Adrenal gland (tissue), 5 donors: Measurements from ENCODE around the gene VEZT.

Source experiments
- POLR2A ChIP-seq, 2 donors: fragments of 450-650 bp; IDR thresholded peaks; one replicate each; pipeline ENCODE4 v1.6.1; 2017; ENCODE audit warnings: antibody characterized with exemption in 2 of 2, mild to moderate bottlenecking in 2 of 2, moderate library complexity in 1 of 2
- TF ChIP-seq, protein P1 (sequence below), 6 experiments: fragments of 450-650 bp in 4 of 6; fragments of 200-600 bp in 2 of 6; sonication (generic) in 1 of 6; IDR thresholded peaks; 1 replicate in 5 of 6; 2 replicates in 1 of 6; pipeline versions ENCODE4 v1.5.1 to v1.8.0; 2016 to 2021; ENCODE audit warnings: antibody characterized with exemption in 6 of 6, mild to moderate bottlenecking in 2 of 6, moderate library complexity in 1 of 6
- donor health status: DM: no; HTN: no; CAD: no.

DNA sequence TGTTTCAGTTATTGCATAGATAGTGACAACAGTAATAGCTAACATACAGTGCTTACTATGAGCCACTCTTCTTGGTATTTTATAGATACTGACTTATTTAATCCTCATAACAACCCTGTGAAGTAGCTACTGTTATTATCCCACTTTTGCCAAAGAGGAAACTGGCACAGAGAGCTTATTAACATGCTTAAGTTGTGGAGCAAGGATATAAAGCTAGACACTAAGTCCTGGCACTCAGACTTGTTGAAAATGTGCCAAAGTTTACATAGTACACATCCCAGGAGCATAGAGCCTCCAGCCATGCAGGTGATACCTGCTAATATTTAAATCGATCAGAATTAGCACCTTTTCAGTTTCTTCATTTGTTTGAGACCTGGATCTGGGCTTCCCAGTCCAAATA, 41.8 kb downstream of the VEZT start:
- TF ChIP-seq POLR2A (IDR thresholded peaks at IDR 0.05) = no peak
- TF ChIP-seq, protein P1, sequence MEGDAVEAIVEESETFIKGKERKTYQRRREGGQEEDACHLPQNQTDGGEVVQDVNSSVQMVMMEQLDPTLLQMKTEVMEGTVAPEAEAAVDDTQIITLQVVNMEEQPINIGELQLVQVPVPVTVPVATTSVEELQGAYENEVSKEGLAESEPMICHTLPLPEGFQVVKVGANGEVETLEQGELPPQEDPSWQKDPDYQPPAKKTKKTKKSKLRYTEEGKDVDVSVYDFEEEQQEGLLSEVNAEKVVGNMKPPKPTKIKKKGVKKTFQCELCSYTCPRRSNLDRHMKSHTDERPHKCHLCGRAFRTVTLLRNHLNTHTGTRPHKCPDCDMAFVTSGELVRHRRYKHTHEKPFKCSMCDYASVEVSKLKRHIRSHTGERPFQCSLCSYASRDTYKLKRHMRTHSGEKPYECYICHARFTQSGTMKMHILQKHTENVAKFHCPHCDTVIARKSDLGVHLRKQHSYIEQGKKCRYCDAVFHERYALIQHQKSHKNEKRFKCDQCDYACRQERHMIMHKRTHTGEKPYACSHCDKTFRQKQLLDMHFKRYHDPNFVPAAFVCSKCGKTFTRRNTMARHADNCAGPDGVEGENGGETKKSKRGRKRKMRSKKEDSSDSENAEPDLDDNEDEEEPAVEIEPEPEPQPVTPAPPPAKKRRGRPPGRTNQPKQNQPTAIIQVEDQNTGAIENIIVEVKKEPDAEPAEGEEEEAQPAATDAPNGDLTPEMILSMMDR (IDR thresholded peaks at IDR 0.05) = no peak
